T-cell (primary cell): ENCODE results near the gene HSF2BP. TPM values are rescaled to one million over a fixed set of nuclear protein-coding genes. Genes with fewer than 3 reads are reported as not detected.
"Not testable (repeated sequence)": the region's sequence is repeated elsewhere in the genome, so short reads cannot be mapped to it uniquely, and the experiment has no call there.

ENCODE experiments used
- ATAC-seq, 4 experiments: fragments of 200-7000 bp in 3 of 4; fragments of 150-1000 bp in 1 of 4; cut with Tn5 transposase; replicated peaks in 1 of 4; 1 replicate in 3 of 4; 2 replicates in 1 of 4; pipeline ENCODE4 v1.10.0; 2021; ENCODE audit warnings: moderate library complexity in 3 of 4, mild to moderate bottlenecking in 2 of 4, moderate number of reproducible peaks in 1 of 4
- CTCF ChIA-PET, 2 donors: fragments of 300-600 bp; sonication (Branson Sonifier 250); formaldehyde crosslinking; loops; one replicate each; lab custom pipeline; 2022; ENCODE audit warnings: antibody characterized with exemption in 2 of 2; lab: Charles Lee
- POLR2A ChIA-PET, 2 donors: fragments of 300-600 bp; sonication (Branson Sonifier 250); formaldehyde crosslinking; loops; one replicate each; lab custom pipeline; 2022; ENCODE audit warnings: antibody characterized with exemption in 2 of 2; lab: Charles Lee
- DNase-seq, 35 experiments: peaks; one replicate each; pipeline versions ENCODE4 v3.0.0 to v3.0.0-alpha.2; 2013 to 2023
- H3K27ac ChIP-seq: one replicate; pipeline ENCODE4 v1.5.1; 2013; ENCODE audit warnings: low read length
- H3K27me3 ChIP-seq, 2 experiments: replicated peaks in 1 of 2; 1 replicate in 1 of 2; 2 replicates in 1 of 2; pipeline versions ENCODE4 v1.6.1 to v1.7.0; 2013; ENCODE audit warnings: low read length in 1 of 2, mixed read lengths in 1 of 2; ENCODE audit not compliant: control insufficient read depth in 2 of 2, insufficient read depth in 2 of 2; ENCODE audit errors: extremely low read depth in 1 of 2
- H3K36me3 ChIP-seq, 2 donors: 1 replicate in 1 of 2; 2 replicates in 1 of 2; pipeline versions ENCODE4 v1.6.1 to v1.7.0; 2013; ENCODE audit warnings: low read length in 1 of 2; ENCODE audit not compliant: control insufficient read depth in 2 of 2, insufficient read depth in 1 of 2; ENCODE audit errors: extremely low read depth in 1 of 2
- H3K4me1 ChIP-seq, 2 experiments: 1 replicate in 1 of 2; 2 replicates in 1 of 2; pipeline versions ENCODE4 v1.6.1 to v1.7.0; 2013; ENCODE audit warnings: low read length in 2 of 2, mixed read lengths in 1 of 2; ENCODE audit not compliant: insufficient read depth in 2 of 2, control insufficient read depth in 1 of 2; ENCODE audit errors: extremely low read depth in 1 of 2
- H3K4me3 ChIP-seq, 2 donors: 1 replicate in 1 of 2; 2 replicates in 1 of 2; pipeline versions ENCODE4 v1.5.1 to v1.7.0; 2013; ENCODE audit warnings: mild to moderate bottlenecking in 2 of 2, low read length in 1 of 2, moderate library complexity in 1 of 2; ENCODE audit not compliant: control insufficient read depth in 1 of 2; ENCODE audit errors: extremely low read depth in 1 of 2
- H3K9me3 ChIP-seq: 2 replicates; pipeline ENCODE4 v1.7.0; 2013
- H3K27ac Mint-ChIP-seq, 2 donors: one replicate each; pipeline ENCODE4 v1.8.0; 2020 to 2021; ENCODE audit warnings: mild to moderate bottlenecking in 2 of 2, mixed read lengths in 2 of 2
- H3K27me3 Mint-ChIP-seq, 2 donors: one replicate each; pipeline ENCODE4 v1.8.0; 2021 to 2022; ENCODE audit warnings: mixed read lengths in 2 of 2
- H3K36me3 Mint-ChIP-seq: one replicate; pipeline ENCODE4 v1.8.0; 2021; ENCODE audit warnings: mixed read lengths
- H3K4me1 Mint-ChIP-seq, 3 donors: one replicate each; pipeline ENCODE4 v1.8.0; 2020 to 2022; ENCODE audit warnings: mixed read lengths in 3 of 3, mild to moderate bottlenecking in 1 of 3
- H3K4me3 Mint-ChIP-seq, 3 donors: one replicate each; pipeline ENCODE4 v1.8.0; 2020 to 2022; ENCODE audit warnings: mild to moderate bottlenecking in 3 of 3, mixed read lengths in 3 of 3, moderate library complexity in 3 of 3
- H3K9me3 Mint-ChIP-seq, 3 donors: one replicate each; pipeline ENCODE4 v1.8.0; 2020 to 2022; ENCODE audit warnings: mixed read lengths in 3 of 3
- WGBS: methylation state at CpG from one replicate; pipeline ENCODE4 v1.1.5; 2013; ENCODE audit warnings: missing lambda C conversion rate; ENCODE audit not compliant: insufficient coverage; 5-methylcytosine and 5-hydroxymethylcytosine counted together
- total RNA-seq, 35 experiments: library from RNA in 6 of 35; stranded (reverse) in 6 of 35; fragments of 120-200 nt in 1 of 35; gene quantifications; one replicate each; pipeline versions ENCODE4 v1.2.1 to v1.2.4 and lab custom pipeline; 2013 to 2026

Gene HSF2BP
- total RNA-seq, 5 donors from 2014 or later (not counting 1 experiment from before 2014, with no cell fraction given), result 0.60 to 2.2 (median 0.80) TPM

DNA sequence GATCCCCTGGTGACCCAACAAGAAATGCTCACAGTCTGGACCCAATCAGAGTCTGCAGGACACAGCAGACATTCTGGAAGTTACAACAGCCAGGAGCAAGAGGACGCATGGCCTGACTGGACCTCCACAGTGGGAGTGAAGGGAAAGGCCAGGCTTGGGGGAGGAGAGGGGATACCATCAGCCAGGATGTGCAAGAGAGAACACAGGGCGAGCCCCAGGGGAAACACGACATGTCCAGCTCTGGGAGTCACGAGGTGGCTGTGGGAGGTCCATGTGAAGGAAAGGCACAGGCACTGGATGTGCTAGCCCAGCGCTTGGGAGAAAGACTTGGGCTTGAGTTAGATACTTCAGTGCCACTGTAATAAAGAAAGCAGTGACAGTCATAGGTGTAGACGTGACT is 87.3 kb downstream of the HSF2BP start:
- H3K27ac ChIP-seq, result no peak overlapping the region
- Mint-ChIP-seq H3K27ac (no peak overlapping the region), H3K36me3 (no peaks in the 10 kb centered on the region), H3K27me3 (peaks cover 7 to 13% of the 10 kb centered on the region in 2 donors), H3K4me3 (no peak overlapping the region), H3K9me3 (no peaks in the 10 kb centered on the region), H3K4me1 (no peaks in the 10 kb centered on the region)
- no peak for ATAC-seq
- H3K4me3 ChIP-seq, result no peak overlapping the region
- no peaks in the 10 kb centered on the region for H3K4me1 ChIP-seq
- H3K27me3 ChIP-seq, result peaks cover 0 to 15% of the 10 kb centered on the region in 2 experiments
- H3K9me3 ChIP-seq, result no peaks in the 10 kb centered on the region
- ChIA-PET POLR2A (no interaction called here), CTCF (no interaction called here)
- no peak for DNase-seq
- H3K36me3 ChIP-seq, result no peaks in the 10 kb centered on the region
- WGBS, result 84% methylated on average over 6 of the region's 6 CpGs

DNA sequence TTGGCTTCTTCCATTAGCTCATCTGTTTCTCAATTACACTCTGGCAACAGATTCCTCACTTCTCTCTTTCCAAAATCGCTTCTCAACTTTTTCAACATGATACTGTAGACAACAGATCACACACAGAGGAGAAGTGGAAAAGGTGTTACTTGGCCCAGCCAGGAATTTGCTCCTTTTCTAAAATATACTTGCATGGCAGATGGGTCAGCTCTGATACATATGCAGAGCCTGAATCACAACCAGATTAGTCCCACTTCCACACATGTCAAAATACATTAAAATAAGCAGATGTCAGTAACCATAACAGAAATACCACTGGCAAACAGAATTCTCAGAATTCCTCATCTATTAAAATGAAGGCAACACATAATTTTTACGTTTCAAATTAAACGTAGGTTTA is 89.1 kb downstream of the HSF2BP start:
- H3K4me3 ChIP-seq, H3K27ac ChIP-seq, DNase-seq, H3K36me3 ChIP-seq, ATAC-seq, H3K4me1 ChIP-seq, H3K4me1 Mint-ChIP-seq, H3K9me3 Mint-ChIP-seq, H3K27me3 Mint-ChIP-seq, H3K4me3 Mint-ChIP-seq, H3K27ac Mint-ChIP-seq, H3K36me3 Mint-ChIP-seq, H3K9me3 ChIP-seq, POLR2A ChIA-PET, CTCF ChIA-PET: not testable (repeated sequence)
- no CpG with 5 or more reads among the region's 3 CpGs for WGBS
- H3K27me3 ChIP-seq, result peaks cover 0 to 15% of the 10 kb centered on the region in 2 experiments

DNA sequence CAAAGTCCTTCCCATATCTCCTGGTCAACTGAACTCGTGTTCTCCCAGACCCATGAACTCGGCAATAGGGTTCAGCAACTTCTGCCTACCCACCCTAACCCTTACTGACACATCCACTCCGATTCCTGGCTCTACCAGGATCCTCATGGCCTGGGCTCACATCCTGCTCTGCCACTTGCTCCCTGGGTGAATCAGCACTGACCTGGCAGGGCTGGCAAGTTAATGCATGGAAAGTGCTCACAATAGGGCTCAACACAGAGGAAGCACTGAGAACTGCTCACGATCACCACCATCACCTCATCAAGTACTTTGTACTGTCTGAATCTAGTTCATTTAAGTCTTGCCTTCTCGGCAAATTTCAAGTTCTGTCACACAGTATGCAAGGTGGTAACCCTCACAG is 96.8 kb downstream of the HSF2BP start:
- ATAC-seq, H3K36me3 ChIP-seq, DNase-seq, H3K4me1 ChIP-seq, H3K4me1 Mint-ChIP-seq, H3K9me3 Mint-ChIP-seq, H3K27ac Mint-ChIP-seq, POLR2A ChIA-PET, CTCF ChIA-PET, H3K36me3 Mint-ChIP-seq, H3K27ac ChIP-seq, H3K9me3 ChIP-seq, H3K4me3 ChIP-seq, H3K27me3 ChIP-seq, H3K27me3 Mint-ChIP-seq, H3K4me3 Mint-ChIP-seq: not testable (repeated sequence)
- WGBS, result no CpG with 5 or more reads among the region's 5 CpGs

GRCh38 chr21:43540561-43540960 is 118.7 kb downstream of the HSF2BP start:
- H3K9me3 Mint-ChIP-seq, H3K27ac Mint-ChIP-seq, H3K4me1 ChIP-seq, H3K4me1 Mint-ChIP-seq, H3K4me3 ChIP-seq, H3K9me3 ChIP-seq, H3K27ac ChIP-seq, H3K4me3 Mint-ChIP-seq, CTCF ChIA-PET, H3K27me3 Mint-ChIP-seq, POLR2A ChIA-PET, H3K36me3 Mint-ChIP-seq, ATAC-seq, H3K27me3 ChIP-seq, DNase-seq, H3K36me3 ChIP-seq: not testable (repeated sequence)
- WGBS, result no CpG with 5 or more reads among the region's 2 CpGs

DNA sequence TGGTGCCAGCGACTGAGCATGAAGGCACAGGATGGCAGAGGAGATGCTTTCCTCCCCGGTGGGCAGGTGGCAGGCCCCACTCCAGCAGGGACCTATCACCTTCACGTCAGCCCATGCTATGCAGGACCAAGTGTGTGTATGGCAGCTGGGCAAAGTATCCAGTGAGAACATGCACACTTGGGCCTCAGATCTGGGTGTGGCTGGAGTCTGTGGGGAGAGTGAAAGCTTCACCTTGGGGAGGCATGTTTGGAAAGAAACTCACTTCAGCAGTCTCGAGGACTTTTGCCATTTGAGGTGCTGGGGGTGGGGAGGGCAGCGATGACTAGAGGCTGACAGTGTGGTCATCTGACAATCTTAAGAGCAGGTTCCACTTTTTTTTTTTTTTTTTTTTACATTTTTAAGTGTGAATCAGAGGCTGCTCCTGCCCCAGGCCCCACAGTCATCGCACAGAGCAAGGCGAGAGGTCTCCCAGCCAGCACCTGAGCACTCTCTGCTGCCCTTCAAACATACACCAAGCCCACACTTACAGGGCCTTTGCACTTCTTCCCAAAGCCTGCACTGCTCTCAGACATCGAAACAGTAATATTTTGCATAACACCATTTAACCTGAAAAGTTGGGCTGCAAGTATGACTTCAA is 136.7 kb downstream of the HSF2BP start:
- H3K27me3 Mint-ChIP-seq, H3K4me3 Mint-ChIP-seq, DNase-seq, ATAC-seq, H3K27ac ChIP-seq, H3K27ac Mint-ChIP-seq, H3K36me3 Mint-ChIP-seq, H3K4me1 Mint-ChIP-seq, H3K4me3 ChIP-seq, POLR2A ChIA-PET, H3K9me3 ChIP-seq, H3K9me3 Mint-ChIP-seq, CTCF ChIA-PET, H3K36me3 ChIP-seq, H3K4me1 ChIP-seq, H3K27me3 ChIP-seq: not testable (repeated sequence)
- WGBS, result no CpG with 5 or more reads among the region's 8 CpGs

DNA sequence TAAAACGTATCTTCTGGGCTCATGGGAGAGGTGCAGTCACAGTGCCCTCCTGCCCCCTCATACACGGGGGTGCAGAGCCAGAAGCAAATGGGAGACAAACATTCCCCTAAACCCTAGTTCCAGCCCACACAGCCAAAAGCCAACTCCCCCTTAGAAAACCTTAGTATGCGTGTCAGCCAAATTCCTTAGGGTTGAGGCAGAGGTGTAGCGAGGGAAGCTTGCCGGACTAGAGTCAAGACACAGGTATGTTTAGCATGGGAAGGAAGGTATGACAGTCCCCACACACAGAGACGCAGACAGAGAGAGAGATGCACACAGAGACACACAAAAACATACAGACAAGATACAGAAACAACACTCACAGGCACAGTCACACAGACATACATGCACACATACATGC is 141.6 kb downstream of the HSF2BP start:
- H3K27me3 Mint-ChIP-seq, H3K4me1 Mint-ChIP-seq, H3K27ac Mint-ChIP-seq, H3K4me3 ChIP-seq, ATAC-seq, DNase-seq, H3K9me3 ChIP-seq, H3K36me3 ChIP-seq, H3K4me3 Mint-ChIP-seq, H3K27me3 ChIP-seq, H3K9me3 Mint-ChIP-seq, H3K27ac ChIP-seq, H3K36me3 Mint-ChIP-seq, H3K4me1 ChIP-seq, CTCF ChIA-PET, POLR2A ChIA-PET: not testable (repeated sequence)
- WGBS, result no CpG with 5 or more reads among the region's 6 CpGs
